CD4-positive, alpha-beta T cell treated with Interleukin-4 for 1 hour (primary cell): ENCODE data around the gene DENND2C.
"Not testable (repeated sequence)": the region's sequence is repeated elsewhere in the genome, so short reads cannot be mapped to it uniquely, and the experiment has no call there.

Experiments used
- DNase-seq, 2 donors: peaks; one replicate each; pipeline ENCODE4 v3.0.0-alpha.2; 2020 to 2022

Gene DENND2C

GRCh38 chr1:114594046-114594445, 75.8 kb downstream of the DENND2C start:
- DNase-seq: no peak

GRCh38 chr1:114589122-114589521, 80.7 kb downstream of the DENND2C start:
- no peak for DNase-seq

- DNase-seq: no peak
Observed at GRCh38 chr1:114588196-114588689, 81.6 kb downstream of the DENND2C start.

GRCh38 chr1:114587203-114587991, 82.5 kb downstream of the DENND2C start:
- DNase-seq: no peak

- DNase-seq: no peak
Observed at GRCh38 chr1:114586513-114587047, 83.3 kb downstream of the DENND2C start.

DNA sequence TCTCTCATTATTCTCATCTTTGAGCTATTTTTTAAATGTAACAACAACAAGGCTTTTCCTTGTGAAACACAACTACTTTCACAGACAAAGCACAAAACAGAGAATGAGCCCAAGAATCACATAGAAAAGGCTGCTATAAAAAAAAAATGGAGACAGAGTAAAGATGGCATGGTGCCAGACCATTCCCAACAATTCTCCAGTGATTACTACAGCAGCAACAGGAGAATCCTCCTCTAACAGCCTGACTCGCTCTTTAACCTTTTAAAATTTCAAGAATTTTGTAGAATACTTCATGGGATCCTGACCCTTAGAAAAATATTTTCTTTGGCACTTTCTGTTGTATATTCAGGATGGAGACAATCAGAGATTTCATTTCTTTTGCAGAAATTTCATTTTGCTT, 84.6 kb downstream of the DENND2C start:
- no peak for DNase-seq

DNA sequence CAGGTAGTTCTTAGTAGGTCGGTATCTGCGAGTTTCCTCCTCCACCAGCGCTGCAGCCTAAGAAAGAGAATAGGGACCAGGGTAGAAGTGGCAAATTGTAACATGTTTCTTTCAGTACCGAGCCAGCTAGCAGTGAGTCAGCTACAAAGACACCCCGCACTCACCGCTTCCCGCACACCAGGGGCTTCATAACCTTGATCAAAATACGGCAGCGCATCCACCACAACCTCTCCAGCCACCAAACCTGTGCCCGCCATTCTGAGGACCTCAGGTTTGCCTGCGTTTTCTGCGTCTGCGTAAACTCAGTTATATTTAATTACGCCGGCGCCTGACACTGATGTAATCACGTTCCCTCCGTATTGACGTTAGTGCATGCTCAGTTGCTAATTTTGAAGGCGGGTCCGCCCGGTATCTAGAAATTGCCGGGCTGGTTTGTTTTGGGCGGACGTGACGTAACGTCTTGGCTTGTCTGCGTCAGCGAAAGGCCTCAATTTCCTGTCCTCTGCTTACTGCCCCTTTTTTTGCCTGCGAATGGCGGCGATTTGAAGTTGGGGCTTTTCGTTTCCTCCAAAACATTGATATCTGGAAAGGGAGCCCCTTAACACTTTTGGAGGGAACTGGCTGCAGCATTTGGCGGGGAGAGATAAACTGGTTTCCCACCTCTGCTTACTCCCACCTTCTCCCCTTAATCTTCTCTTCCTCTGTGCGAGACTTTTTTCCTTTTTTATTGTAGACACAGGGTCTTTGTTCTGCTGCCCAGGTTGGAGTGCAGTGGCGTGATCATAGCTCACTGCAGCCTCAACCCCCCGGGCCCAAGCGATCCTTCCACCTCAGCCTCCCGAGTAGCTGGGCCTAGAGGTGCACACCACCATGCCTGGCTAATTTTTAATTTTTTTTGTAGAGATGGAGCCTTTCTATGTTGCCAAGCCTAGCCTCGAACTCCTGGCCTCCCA, 88.2 kb downstream of the DENND2C start, which contains the start of gene BCAS2:
Gene BCAS2, minus strand, starts transcription at position 281 of the 953 bp plus-strand sequence. Its CDS starts 24 bp downstream, at position 257.
- peak; percentile 98 for DNase-seq

DNA sequence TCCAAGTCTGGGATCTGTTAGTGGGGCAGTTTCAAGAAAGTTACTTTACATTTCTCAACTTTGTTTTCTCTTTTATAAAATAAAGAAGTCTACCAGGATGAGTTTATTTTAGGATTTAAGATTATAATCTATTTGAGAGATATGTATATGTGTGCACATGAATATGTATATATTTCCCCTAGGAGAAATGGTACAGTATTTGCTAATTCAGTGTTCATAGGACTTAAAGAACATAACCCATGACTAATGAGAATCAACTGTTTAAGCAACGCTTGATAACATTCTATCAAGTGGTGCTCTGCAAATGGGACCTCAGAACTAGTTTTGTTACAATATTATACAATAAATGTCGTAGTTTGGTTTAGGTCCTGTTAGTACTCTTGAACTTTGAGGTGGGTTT, 95.5 kb downstream of the DENND2C start:
- no peak for DNase-seq

DNA sequence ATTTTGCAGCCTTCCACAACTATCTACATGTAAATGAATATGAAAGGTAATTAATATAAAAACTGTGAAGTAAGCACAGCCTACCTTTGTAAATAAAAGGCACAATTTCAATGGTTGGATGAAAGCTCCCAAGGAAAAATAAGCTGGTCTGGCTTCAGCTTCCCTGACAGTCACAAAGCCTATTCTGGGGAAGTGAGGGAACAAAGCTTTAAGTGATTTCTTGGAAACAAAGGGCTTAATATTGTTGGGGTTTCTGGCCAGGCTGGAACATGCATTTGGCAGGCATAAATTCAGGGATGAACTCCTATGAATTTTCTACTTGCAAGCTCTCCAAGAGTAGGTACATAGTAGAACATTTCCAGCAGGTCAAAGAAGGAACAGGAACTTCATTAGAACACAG, 105.7 kb downstream of the DENND2C start:
- DNase-seq: no peak

- DNase-seq: not testable (repeated sequence)
Observed at GRCh38 chr1:114562978-114563510, 106.8 kb downstream of the DENND2C start.

DNA sequence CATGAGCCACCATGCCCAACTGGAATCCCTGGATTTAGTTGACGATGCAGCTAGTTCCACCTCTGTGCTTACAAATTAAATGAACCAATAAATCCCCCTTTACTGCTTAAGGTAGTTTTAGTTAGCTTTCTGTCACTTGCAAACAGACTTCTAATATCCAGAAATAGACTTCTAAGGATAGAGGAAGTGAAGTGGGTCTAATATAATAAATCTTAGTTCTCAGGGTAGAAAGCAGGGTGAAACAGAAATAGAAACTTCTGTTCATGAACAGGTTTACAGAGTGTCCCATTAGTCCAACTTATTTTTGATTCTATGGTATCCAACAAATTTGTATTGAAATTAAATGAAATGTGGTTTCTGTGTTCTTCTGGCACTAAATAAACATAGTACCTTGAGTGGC, 108.5 kb downstream of the DENND2C start:
- no peak for DNase-seq

DNA sequence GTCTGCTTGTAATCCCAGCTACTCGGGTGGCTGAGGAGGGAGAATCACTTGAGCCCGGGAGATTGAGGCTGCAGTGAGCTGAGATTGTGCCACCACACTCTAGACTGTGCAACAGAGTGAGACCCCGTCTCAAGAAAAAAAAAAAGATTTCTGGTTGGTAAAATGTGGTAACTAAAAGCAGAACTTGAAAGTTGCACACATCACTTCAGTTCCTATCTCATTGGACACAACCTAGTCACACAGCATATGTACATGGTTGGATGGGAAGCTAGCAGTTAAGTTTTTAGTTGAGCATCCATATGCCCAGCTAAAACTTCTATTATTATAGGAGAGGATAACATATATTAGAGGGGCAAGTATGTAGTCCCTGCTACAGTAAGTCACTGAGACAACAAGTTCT, 110.5 kb downstream of the DENND2C start:
- DNase-seq: no peak

DNA sequence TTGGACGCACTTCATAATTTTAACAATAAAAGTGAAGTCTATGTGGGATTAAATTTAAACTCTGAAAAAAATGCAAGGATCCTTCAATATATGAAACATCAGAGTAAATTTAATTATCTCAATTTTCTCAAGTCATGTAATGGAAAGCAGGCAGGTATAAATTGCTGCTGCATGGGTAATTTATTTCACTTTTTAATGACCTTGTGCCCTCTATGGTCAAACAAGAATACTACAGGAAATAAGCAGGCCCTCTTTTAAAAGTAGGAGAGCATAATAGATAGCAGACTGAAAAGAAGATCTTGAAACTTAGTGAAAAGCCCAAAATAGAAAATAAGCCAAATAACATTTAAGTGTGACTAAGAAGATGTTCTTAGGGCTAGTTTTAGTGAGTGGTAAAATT, 111.3 kb downstream of the DENND2C start:
- DNase-seq: peak in 1 of 2 donors; percentile 46

DNA sequence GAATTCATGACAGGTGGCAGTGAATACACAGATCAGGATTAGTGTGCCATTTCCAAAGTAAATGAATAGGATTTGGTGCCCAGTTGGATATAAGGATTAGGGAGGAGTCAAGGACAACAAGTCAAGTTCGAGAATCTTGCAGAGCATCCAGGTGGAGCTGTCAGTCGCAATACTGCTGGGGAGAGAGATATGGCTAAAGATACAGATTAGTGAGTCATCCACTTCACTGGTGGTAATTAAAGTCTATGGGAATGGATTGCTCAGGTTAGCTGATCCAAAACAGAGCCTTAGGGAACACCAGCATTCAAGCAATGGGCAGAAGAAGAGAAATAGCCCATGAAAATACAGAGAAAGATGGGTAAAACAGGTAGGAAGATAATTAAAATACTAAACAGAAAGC, 115.3 kb downstream of the DENND2C start:
- DNase-seq: no peak

- DNase-seq: no peak
Observed at GRCh38 chr1:114552106-114552639, 117.7 kb downstream of the DENND2C start.

GRCh38 chr1:114551400-114551799, 118.4 kb downstream of the DENND2C start:
- DNase-seq: no peak

DNA sequence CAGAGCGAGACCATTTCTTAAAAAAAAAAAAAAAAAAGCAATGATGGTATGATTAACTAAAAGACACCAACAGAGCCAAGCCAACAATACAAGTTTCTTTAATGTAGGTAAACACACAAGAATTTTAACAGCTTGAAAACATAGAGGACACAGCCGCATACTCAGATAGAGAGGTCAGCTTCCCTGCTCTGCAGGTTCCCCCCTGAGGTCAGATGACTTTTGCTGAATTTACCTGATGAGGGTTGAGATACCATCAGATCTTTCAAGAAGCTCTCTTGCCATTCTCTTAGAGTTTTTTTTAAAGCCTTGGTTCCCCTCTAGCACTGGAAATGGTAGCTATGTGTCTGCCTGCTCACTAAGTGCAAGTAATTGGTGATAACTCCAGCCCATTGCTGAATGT, 119.5 kb downstream of the DENND2C start:
- DNase-seq: no peak

DNA sequence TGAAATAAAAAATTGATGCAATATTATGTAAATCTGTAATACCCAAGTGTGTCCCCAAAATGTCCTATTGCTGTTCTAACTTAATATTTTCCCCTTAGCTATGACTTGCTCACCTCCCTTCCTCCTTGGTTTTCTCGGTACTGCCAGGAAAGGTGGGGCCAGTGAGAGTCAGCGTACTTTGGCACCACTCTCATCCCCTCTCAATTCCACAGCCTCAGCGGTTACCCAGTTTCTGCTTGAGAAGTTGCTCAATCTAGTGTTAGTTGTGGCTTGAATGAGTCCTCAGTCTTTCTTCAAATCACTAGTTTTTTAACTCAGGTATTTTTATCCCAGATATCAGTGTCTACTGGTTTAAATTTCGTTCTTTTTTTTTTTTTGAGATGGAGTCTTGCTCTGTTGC, 120.7 kb downstream of the DENND2C start:
- no peak for DNase-seq

- no peak for DNase-seq
Observed at GRCh38 chr1:114547076-114547475, 122.8 kb downstream of the DENND2C start.

GRCh38 chr1:114545796-114546195, 124.1 kb downstream of the DENND2C start:
- no peak for DNase-seq

- no peak for DNase-seq
Observed at GRCh38 chr1:114545315-114545714, 124.5 kb downstream of the DENND2C start.

GRCh38 chr1:114540821-114541220, 129.0 kb downstream of the DENND2C start:
- DNase-seq: no peak

DNA sequence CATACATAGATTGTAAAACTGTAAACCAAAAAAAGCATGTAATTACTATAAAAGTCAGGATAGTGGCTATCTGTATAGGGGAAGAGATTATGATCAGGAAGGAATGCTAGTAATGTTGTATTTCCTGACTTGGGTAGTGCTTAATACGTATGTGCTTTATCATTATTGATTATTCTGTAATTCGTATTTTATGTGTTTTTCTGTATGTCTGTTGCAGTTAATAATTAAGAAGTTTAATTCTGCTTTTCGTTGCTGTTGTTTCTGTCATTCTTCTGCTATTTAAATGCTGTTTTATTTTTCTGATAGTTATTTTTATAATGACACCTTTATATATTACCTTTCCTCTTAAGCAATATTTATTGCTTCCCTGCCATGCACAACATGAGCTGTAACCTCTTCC, 129.6 kb downstream of the DENND2C start:
- no peak for DNase-seq
